Measurements from ENCODE around the gene NTM.

GRCh38 chr11:132220474-132220873 is 850.1 kb downstream of the NTM start:
- TF ChIP-seq CTCF (IDR thresholded peaks at IDR 0.05) (no peak), POLR2A (IDR thresholded peaks at IDR 0.05) (no peak)
